GM23338 (cell line): ENCODE measurements around the gene CEACAM7. TPM values are rescaled to one million over a fixed set of nuclear protein-coding genes. Genes with fewer than 3 reads are reported as not detected.

ENCODE experiments used
- ATAC-seq: fragments of 200-7000 bp; cut with Tn5 transposase; 3 replicates; pipeline ENCODE4 v1.9.1; 2020
- DNase-seq: peaks from one replicate; pipeline ENCODE4 v3.0.0-alpha.2; 2015; ENCODE audit warnings: low spot score
- H2AFZ ChIP-seq: fragments of 200-600 bp; sonication (generic); 2 replicates; pipeline ENCODE4 v1.8.0; 2016; ENCODE audit warnings: antibody characterized with exemption, mild to moderate bottlenecking, moderate library complexity
- H3F3A ChIP-seq: fragments of 200-600 bp; sonication (generic); replicated peaks from 2 replicates; pipeline ENCODE4 v1.8.0; 2017; ENCODE audit warnings: antibody characterized with exemption, mixed run types, low read depth
- H3K27ac ChIP-seq: fragments of 200-600 bp; sonication (generic); 2 replicates; pipeline ENCODE4 v1.6.1; 2016; ENCODE audit warnings: low read depth
- H3K27me3 ChIP-seq: fragments of 200-600 bp; sonication (generic); 2 replicates; pipeline ENCODE4 v1.8.0; 2016; ENCODE audit warnings: mild to moderate bottlenecking, mixed run types, moderate library complexity; ENCODE audit not compliant: insufficient read depth
- H3K36me3 ChIP-seq: fragments of 200-600 bp; sonication (generic); 2 replicates; pipeline ENCODE4 v1.8.0; 2016; ENCODE audit warnings: mild to moderate bottlenecking; ENCODE audit not compliant: insufficient read depth
- H3K4me1 ChIP-seq: fragments of 200-600 bp; sonication (generic); 2 replicates; pipeline ENCODE4 v1.8.0; 2016; ENCODE audit warnings: mild to moderate bottlenecking, moderate library complexity; ENCODE audit not compliant: insufficient read depth
- H3K4me2 ChIP-seq: fragments of 200-600 bp; sonication (generic); 2 replicates; pipeline ENCODE4 v1.7.1; 2017; ENCODE audit warnings: mixed run types
- H3K4me3 ChIP-seq: fragments of 200-600 bp; sonication (generic); 2 replicates; pipeline ENCODE4 v1.6.1; 2016; ENCODE audit warnings: mixed run types
- H3K79me2 ChIP-seq: fragments of 200-600 bp; sonication (generic); replicated peaks from 2 replicates; pipeline ENCODE4 v1.8.0; 2017; ENCODE audit warnings: mild to moderate bottlenecking; ENCODE audit not compliant: insufficient read depth
- H3K9me2 ChIP-seq: fragments of 200-600 bp; sonication (generic); 2 replicates; pipeline ENCODE4 v1.8.0; 2017; ENCODE audit not compliant: insufficient read depth
- H4K20me1 ChIP-seq: fragments of 200-600 bp; sonication (generic); replicated peaks from 2 replicates; pipeline ENCODE4 v1.8.0; 2017; ENCODE audit warnings: mild to moderate bottlenecking; ENCODE audit not compliant: insufficient read depth
- H3K27ac Mint-ChIP-seq: 2 replicates; pipeline ENCODE4 v1.8.0; 2020; ENCODE audit warnings: inconsistent platforms, mild to moderate bottlenecking, moderate library complexity, mixed read lengths
- H3K27me3 Mint-ChIP-seq: 3 replicates; pipeline ENCODE4 v1.8.0; 2022; ENCODE audit warnings: low read depth, mild to moderate bottlenecking, moderate library complexity, mixed read lengths, inconsistent platforms; ENCODE audit not compliant: insufficient read depth, poor library complexity
- H3K36me3 Mint-ChIP-seq: 3 replicates; pipeline ENCODE4 v1.8.0; 2021; ENCODE audit warnings: low read depth, mild to moderate bottlenecking, inconsistent platforms, moderate library complexity, mixed read lengths
- H3K4me1 Mint-ChIP-seq: 3 replicates; pipeline ENCODE4 v1.8.0; 2020; ENCODE audit warnings: mild to moderate bottlenecking, inconsistent platforms, mixed read lengths
- H3K4me3 Mint-ChIP-seq: 3 replicates; pipeline ENCODE4 v1.8.0; 2021; ENCODE audit warnings: moderate library complexity, mild to moderate bottlenecking, inconsistent platforms, mixed read lengths
- H3K9me3 Mint-ChIP-seq: 3 replicates; pipeline ENCODE4 v1.8.0; 2020; ENCODE audit warnings: moderate library complexity, mild to moderate bottlenecking, inconsistent platforms, mixed read lengths
- CREB1 ChIP-seq: fragments of 250-450 bp; sonication (Bioruptor Pico); IDR thresholded peaks from 2 replicates; pipeline ENCODE4 v1.5.0; 2020; ENCODE audit warnings: low read depth, mild to moderate bottlenecking, moderate library complexity
- CTCF ChIP-seq, 2 experiments: fragments of 200-600 bp in 1 of 2; sonication (generic) in 1 of 2; conservative IDR thresholded peaks; 2 replicates each; pipeline versions ENCODE4 v1.5.1 to v1.6.1; 2016 to 2017; ENCODE audit warnings: antibody characterized with exemption in 2 of 2, low read depth in 2 of 2, mild to moderate bottlenecking in 2 of 2, moderate library complexity in 1 of 2
- ETS1 ChIP-seq: IDR thresholded peaks from 2 replicates; pipeline ENCODE4 v1.6.1; 2016; ENCODE audit warnings: antibody characterized with exemption
- EZH2 ChIP-seq: fragments of 200-600 bp; sonication (generic); IDR thresholded peaks from one replicate; pipeline ENCODE4 v1.8.0; 2017; ENCODE audit warnings: antibody characterized with exemption, mild to moderate bottlenecking, low read depth; ENCODE audit not compliant: unreplicated experiment
- EZH2phosphoT487 ChIP-seq: fragments of 200-600 bp; sonication (generic); IDR thresholded peaks from one replicate; pipeline ENCODE4 v1.8.1; 2018; ENCODE audit warnings: antibody characterized with exemption; ENCODE audit not compliant: unreplicated experiment
- JUNB ChIP-seq: IDR thresholded peaks from one replicate; pipeline ENCODE4 v1.6.1; 2016; ENCODE audit warnings: antibody characterized with exemption; ENCODE audit not compliant: unreplicated experiment
- NANOG ChIP-seq: IDR thresholded peaks from 2 replicates; pipeline ENCODE4 v1.6.1; 2016; ENCODE audit warnings: antibody characterized with exemption, borderline replicate concordance
- POLR2AphosphoS5 ChIP-seq: IDR thresholded peaks from 2 replicates; pipeline ENCODE4 v1.6.1; 2016; ENCODE audit warnings: antibody characterized with exemption, low read depth
- REST ChIP-seq: IDR thresholded peaks from one replicate; pipeline ENCODE4 v1.6.1; 2018; ENCODE audit warnings: antibody characterized with exemption; ENCODE audit not compliant: unreplicated experiment
- ZNF114 ChIP-seq: fragments of 250-450 bp; sonication (Bioruptor Pico); IDR thresholded peaks from 2 replicates; pipeline ENCODE4 v1.5.0; 2020; ENCODE audit warnings: mild to moderate bottlenecking, moderate library complexity
- ZNF331 ChIP-seq: fragments of 250-450 bp; sonication (Bioruptor Pico); IDR thresholded peaks from 2 replicates; pipeline ENCODE4 v1.5.0; 2020; ENCODE audit warnings: low read depth, mild to moderate bottlenecking, moderate library complexity
- polyA plus RNA-seq: library from polyadenylated mRNA; unstranded; fragments of >200 nt; fragmentation: Nextera tagmentation; extraction: Ambion mirVana; gene quantifications from 2 replicates; pipeline ENCODE4 v1.2.1, GENCODE V29; 2016
- total RNA-seq: library from RNA; depleted of rRNA; stranded (reverse); fragments of >200 nt; shearing (Covaris generic); gene quantifications from 2 replicates; pipeline ENCODE4 v1.2.3, GENCODE V29; 2014

The CEACAM7 gene
- total and polyA plus RNA-seq, 2 experiments from 2014 or later = 0.24 TPM; not detected in 1

GRCh38 chr19:41690801-41691065 is 2.7 kb upstream of the CEACAM7 start (continued):
- no peak for TF ChIP-seq REST
- TF ChIP-seq JUNB = no peak
- TF ChIP-seq NANOG = no peak
- TF ChIP-seq ETS1 = no peak
- no peak for TF ChIP-seq CREB1 (CRISPR knock-in tag)
- no peak for TF ChIP-seq POLR2AphosphoS5

GRCh38 chr19:41689993-41690800 is 2.1 kb upstream of the CEACAM7 start:
- no peaks in the 10 kb centered on the region for H3F3A ChIP-seq
- Mint-ChIP-seq H3K27me3 (peaks cover 4% of the 10 kb centered on the region), H3K27ac (no peak overlapping the region), H3K36me3 (no peaks in the 10 kb centered on the region), H3K4me3 (no peak overlapping the region), H3K4me1 (peaks cover 8% of the 10 kb centered on the region; the same call in 2 of the 3 replicates), H3K9me3 (no peaks in the 10 kb centered on the region)
- no peaks in the 10 kb centered on the region for H3K79me2 ChIP-seq
- no peak overlapping the region for H3K27ac ChIP-seq
- peaks cover 4% of the 10 kb centered on the region; the same call in 1 of the 2 replicates for H3K4me1 ChIP-seq
- no peak overlapping the region for H3K4me2 ChIP-seq
- ATAC-seq (no peak), DNase-seq (peak; percentile 10)
- H3K9me2 ChIP-seq = no peaks in the 10 kb centered on the region
- no peak overlapping the region for H3K4me3 ChIP-seq
- no peak overlapping the region for H2AFZ ChIP-seq
- H3K36me3 ChIP-seq = no peaks in the 10 kb centered on the region
- H3K27me3 ChIP-seq = peaks cover 10% of the 10 kb centered on the region
- H4K20me1 ChIP-seq = no peaks in the 10 kb centered on the region
- no peak for TF ChIP-seq EZH2
- no peak for TF ChIP-seq NANOG
- no peak for TF ChIP-seq POLR2AphosphoS5
- TF ChIP-seq ZNF114 (CRISPR knock-in tag) = no peak
- TF ChIP-seq CREB1 (CRISPR knock-in tag) = no peak
- TF ChIP-seq CTCF (conservative IDR thresholded peaks at IDR 0.05; ENCODE audit: low read depth in 2 of 2) = no peak
- TF ChIP-seq JUNB = no peak
- TF ChIP-seq EZH2phosphoT487 = no peak
- TF ChIP-seq REST = no peak
- no peak for TF ChIP-seq ZNF331 (CRISPR knock-in tag)
